SK-N-MC (cell line): Measurements from ENCODE around the gene SLC17A4.

Experiments
- DNase-seq: peaks from one replicate; pipeline ENCODE4 v3.0.0-alpha.2; 2011; ENCODE audit warnings: low read depth, low spot score
- H3K27ac ChIP-seq: fragments of 200-600 bp; sonication (generic); 2 replicates; pipeline ENCODE4 v1.5.1; 2016; ENCODE audit warnings: mixed run types
- H3K36me3 ChIP-seq: fragments of 200-600 bp; sonication (generic); 2 replicates; pipeline ENCODE4 v1.6.1; 2017; ENCODE audit warnings: antibody characterized with exemption, low read length, mixed read lengths; ENCODE audit not compliant: insufficient read depth
- H3K4me3 ChIP-seq: fragments of 200-600 bp; sonication (generic); 2 replicates; pipeline ENCODE4 v1.5.1; 2016
- H3K9ac ChIP-seq: fragments of 200-600 bp; sonication (generic); 2 replicates; pipeline ENCODE4 v1.8.0; 2017; ENCODE audit warnings: mixed run types, mixed read lengths; ENCODE audit not compliant: insufficient read length
- H3K9me3 ChIP-seq: fragments of 200-600 bp; sonication (generic); 2 replicates; pipeline ENCODE4 v1.6.1; 2017; ENCODE audit warnings: low read depth, mild to moderate bottlenecking, antibody characterized with exemption, low read length, moderate library complexity, mixed read lengths
- EZH2 ChIP-seq: fragments of 200-600 bp; sonication (generic); IDR thresholded peaks from one replicate; pipeline ENCODE4 v1.6.1; 2017; ENCODE audit warnings: antibody characterized with exemption
- FOXP2 ChIP-seq: optimal IDR thresholded peaks from 2 replicates; pipeline ENCODE3; 2011; ENCODE audit warnings: mild to moderate bottlenecking, moderate library complexity; ENCODE audit not compliant: insufficient read depth; ENCODE audit errors: extremely low read length, control extremely low read depth
- POLR2AphosphoS5 ChIP-seq: IDR thresholded peaks from 2 replicates; pipeline ENCODE4 v1.6.1; 2012; ENCODE audit warnings: mild to moderate bottlenecking, low read depth, low read length, borderline replicate concordance

Gene SLC17A4

DNA sequence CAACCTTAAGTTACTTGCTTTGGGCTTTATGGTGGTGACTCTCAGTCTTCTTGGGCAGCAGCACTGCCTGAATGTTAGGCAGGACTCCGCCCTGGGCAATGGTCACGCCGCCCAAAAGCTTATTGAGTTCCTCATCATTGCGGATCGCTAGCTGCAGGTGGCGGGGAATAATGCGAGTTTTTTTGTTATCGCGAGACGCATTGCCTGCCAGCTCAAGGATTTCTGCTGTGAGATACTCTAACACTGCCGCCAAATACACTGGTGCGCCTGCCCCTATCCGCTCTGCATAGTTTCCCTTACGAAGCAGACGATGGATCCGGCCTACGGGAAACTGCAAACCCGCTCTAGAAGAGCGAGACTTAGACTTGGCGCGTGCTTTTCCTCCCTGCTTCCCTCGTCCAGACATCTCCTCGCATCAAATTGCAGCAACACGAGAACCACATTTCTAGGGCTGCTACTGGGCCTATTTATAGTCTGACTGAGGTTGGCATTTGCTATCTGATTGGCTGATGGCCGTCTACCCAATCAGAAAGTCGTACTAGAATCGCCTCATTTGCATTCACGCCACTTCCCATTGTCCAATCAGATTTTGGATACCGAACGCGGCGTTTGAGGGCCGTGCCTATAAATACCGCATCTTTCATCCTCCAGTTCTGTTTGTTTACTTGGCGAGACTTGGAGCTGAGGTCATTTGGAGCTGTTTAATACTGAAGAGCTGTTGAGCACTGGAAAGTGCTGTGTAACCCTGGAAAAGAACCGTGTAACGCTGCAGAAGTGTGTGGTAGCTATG lies 28.2 kb upstream of the SLC17A4 start:
- TF ChIP-seq FOXP2 (no peak), POLR2AphosphoS5 (no peak), EZH2 (no peak)
- no peak for DNase-seq
- no peaks in the 10 kb centered on the region for H3K9me3 ChIP-seq
- H3K9ac ChIP-seq, result no peak overlapping the region
- no peak overlapping the region for H3K4me3 ChIP-seq
- no peaks in the 10 kb centered on the region for H3K36me3 ChIP-seq
- H3K27ac ChIP-seq, result no peak overlapping the region

DNA sequence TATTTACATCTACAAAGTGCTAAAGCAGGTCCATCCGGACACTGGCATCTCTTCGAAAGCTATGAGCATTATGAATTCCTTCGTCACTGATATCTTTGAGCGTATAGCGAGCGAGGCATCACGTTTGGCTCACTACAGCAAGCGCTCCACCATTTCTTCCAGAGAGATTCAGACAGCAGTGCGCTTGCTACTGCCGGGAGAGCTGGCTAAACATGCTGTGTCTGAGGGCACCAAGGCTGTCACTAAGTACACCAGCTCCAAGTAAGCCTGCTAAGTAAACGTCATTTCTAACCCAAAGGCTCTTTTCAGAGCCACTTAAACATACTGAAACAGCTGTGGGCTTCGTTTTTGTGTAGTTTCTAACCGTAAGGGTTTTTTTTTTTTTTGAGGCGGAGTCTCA lies 27.5 kb upstream of the SLC17A4 start:
- no peaks in the 10 kb centered on the region for H3K9me3 ChIP-seq
- H3K4me3 ChIP-seq, result no peak overlapping the region
- TF ChIP-seq POLR2AphosphoS5 (no peak), FOXP2 (no peak), EZH2 (no peak)
- no peak overlapping the region for H3K9ac ChIP-seq
- no peaks in the 10 kb centered on the region for H3K36me3 ChIP-seq
- H3K27ac ChIP-seq, result no peak overlapping the region
- DNase-seq, result no peak

DNA sequence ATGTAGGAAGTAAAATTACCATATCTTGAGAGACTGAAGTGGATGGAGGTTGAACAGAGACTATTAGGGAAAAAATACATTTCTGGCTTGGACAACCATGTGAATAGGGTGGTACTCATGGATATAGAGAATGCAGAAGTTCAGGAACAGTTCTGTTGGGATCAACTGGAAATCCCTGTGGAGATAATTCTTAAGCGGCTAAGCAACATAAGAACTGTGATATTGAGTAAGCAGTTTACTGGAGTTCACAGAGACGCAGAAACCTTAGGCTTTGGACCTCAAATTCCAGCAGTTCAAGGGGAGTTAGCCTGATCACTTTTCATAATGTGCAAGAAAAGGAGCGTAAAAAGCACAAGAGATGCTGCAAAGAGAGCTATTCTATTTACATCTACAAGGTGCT lies 23.6 kb upstream of the SLC17A4 start:
- H3K9ac ChIP-seq, result no peak overlapping the region
- DNase-seq, result no peak
- TF ChIP-seq EZH2 (no peak), FOXP2 (no peak), POLR2AphosphoS5 (no peak)
- H3K36me3 ChIP-seq, result no peaks in the 10 kb centered on the region
- H3K4me3 ChIP-seq, result no peak overlapping the region
- no peak overlapping the region for H3K27ac ChIP-seq
- H3K9me3 ChIP-seq, result no peaks in the 10 kb centered on the region

DNA sequence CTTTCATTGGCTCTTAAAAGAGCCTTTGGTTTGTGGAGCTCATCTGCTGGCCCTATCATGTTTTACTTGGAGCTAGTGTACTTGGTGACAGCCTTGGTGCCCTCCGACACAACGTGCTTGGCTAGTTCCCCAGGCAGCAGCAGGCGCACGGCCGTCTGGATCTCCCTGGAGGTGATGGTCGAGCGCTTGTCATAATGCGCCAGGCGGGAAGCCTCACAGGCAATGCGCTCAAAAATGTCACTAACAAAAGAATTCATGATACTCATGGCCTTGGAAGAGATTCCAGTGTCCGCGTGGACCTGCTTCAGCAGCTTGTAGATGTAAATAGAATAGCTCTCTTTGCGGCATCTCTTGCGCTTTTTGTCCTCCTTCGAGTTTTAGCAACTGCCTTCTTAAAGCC lies 22.8 kb upstream of the SLC17A4 start:
- Histone ChIP-seq H3K9ac (no peak overlapping the region), H3K9me3 (no peaks in the 10 kb centered on the region), H3K4me3 (no peak overlapping the region), H3K36me3 (no peaks in the 10 kb centered on the region), H3K27ac (no peak overlapping the region)
- no peak for DNase-seq
- TF ChIP-seq POLR2AphosphoS5 (no peak), FOXP2 (no peak), EZH2 (no peak)

DNA sequence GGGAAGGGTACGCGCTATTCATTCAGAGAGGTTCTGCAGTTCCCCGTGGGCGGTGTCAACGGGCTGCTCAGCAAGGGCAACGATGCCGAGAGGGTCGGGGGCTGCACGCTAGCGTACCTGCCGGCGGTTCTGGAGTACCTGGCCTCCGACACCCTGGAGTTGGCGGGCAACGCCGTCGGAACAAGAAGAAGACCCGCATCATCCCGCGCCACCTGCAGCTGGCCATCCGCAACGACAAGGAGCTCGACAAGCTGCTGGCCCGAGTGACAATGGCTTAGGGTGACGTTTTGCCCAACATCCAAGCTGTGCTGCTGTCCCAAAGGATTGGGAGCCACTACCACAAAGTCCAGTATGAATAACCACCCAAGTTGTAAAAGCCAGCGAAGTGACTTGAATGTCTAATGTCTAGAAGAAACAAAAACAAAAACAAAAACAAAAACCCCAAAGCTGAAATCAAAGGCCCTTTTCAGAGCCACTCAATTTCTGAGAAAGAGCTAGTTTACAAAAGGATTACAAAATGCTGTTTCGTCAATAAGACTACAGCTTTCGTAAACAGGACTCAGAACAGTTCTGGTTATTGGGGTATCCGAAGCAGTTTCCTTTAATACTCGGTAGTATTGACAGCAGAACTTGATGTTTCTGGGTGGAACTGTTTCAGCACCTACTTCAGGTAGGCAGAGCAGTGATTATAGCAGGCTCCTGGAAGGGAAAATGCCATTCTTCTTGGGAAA lies 21.9 kb upstream of the SLC17A4 start:
- TF ChIP-seq EZH2 (no peak), POLR2AphosphoS5 (no peak), FOXP2 (no peak)
- no peak overlapping the region for H3K4me3 ChIP-seq

GRCh38 chr6:25735261-25735660 lies 19.3 kb upstream of the SLC17A4 start:
- Histone ChIP-seq H3K9ac (no peak overlapping the region), H3K27ac (no peak overlapping the region), H3K9me3 (no peaks in the 10 kb centered on the region), H3K4me3 (no peak overlapping the region), H3K36me3 (no peaks in the 10 kb centered on the region)
- no peak for DNase-seq
- no peak for TF ChIP-seq EZH2
- TF ChIP-seq FOXP2, result no peak
- no peak for TF ChIP-seq POLR2AphosphoS5

More for the DNA sequence above, 21.9 kb upstream of the SLC17A4 start:
- Histone ChIP-seq H3K9me3 (no peaks in the 10 kb centered on the region), H3K27ac (no peak overlapping the region), H3K9ac (no peak overlapping the region), H3K36me3 (no peaks in the 10 kb centered on the region)
- no peak for DNase-seq

- TF ChIP-seq POLR2AphosphoS5 (no peak), FOXP2 (no peak), EZH2 (no peak)
- no peak overlapping the region for H3K4me3 ChIP-seq
- no peak for DNase-seq
- no peaks in the 10 kb centered on the region for H3K36me3 ChIP-seq
- no peak overlapping the region for H3K27ac ChIP-seq
- no peak overlapping the region for H3K9ac ChIP-seq
- no peaks in the 10 kb centered on the region for H3K9me3 ChIP-seq
Measured at GRCh38 chr6:25743868-25744267, 10.7 kb upstream of the SLC17A4 start.

GRCh38 chr6:25745836-25746235 lies 8.7 kb upstream of the SLC17A4 start:
- Histone ChIP-seq H3K36me3 (no peaks in the 10 kb centered on the region), H3K27ac (no peak overlapping the region), H3K4me3 (no peak overlapping the region), H3K9me3 (no peaks in the 10 kb centered on the region), H3K9ac (no peak overlapping the region)
- TF ChIP-seq EZH2, result no peak
- no peak for DNase-seq
